Measurements from ENCODE around the gene KCNQ1. TPM values are rescaled to one million over a fixed set of nuclear protein-coding genes. Genes with fewer than 3 reads are reported as not detected.

KCNQ1 gene
- total and polyA plus RNA-seq, 2 experiments from 2014 or later = 0.45 to 0.87 TPM

DNA sequence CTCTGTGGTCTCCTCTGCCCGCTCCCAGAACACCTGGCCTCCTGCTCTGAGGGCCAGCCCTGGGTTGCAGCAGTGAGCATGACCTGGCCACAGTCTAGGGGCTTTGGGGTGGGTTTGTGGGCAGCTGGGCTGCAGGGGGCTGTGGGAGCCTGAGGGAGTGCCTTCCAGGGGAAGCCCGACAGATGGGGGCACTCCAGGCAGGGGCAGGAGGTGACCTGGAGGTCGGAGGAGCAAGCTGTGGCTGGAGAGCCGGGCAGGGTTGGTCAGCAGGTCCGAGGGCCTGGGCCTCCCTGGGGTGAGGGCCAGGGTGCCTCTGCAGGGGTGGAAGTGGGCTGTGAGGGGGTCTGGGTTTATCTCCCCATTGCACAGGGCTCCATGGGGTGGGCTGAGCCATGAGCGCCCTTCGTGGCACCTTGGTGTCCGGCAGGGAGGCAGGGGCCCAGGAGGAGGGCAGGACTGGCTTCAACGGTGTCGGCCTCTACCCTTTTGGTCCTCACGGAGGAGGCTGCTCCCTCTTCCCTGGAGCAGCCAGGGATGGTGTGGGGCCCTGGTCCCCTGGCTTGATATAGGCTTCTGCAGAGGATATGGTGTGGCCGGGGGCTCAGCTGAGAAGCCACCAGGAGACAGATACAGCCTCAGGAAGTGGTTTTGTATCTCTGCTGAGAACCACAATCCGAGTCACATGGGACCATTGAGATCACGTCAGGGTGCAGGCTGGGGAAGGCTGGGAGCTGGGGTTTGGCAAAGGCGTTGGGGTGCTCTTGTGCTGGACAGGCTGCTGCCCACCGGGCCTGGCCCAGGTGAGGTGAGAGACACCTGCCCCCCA is 22.3 kb downstream of the KCNQ1 start:
- TF ChIP-seq, protein P1, sequence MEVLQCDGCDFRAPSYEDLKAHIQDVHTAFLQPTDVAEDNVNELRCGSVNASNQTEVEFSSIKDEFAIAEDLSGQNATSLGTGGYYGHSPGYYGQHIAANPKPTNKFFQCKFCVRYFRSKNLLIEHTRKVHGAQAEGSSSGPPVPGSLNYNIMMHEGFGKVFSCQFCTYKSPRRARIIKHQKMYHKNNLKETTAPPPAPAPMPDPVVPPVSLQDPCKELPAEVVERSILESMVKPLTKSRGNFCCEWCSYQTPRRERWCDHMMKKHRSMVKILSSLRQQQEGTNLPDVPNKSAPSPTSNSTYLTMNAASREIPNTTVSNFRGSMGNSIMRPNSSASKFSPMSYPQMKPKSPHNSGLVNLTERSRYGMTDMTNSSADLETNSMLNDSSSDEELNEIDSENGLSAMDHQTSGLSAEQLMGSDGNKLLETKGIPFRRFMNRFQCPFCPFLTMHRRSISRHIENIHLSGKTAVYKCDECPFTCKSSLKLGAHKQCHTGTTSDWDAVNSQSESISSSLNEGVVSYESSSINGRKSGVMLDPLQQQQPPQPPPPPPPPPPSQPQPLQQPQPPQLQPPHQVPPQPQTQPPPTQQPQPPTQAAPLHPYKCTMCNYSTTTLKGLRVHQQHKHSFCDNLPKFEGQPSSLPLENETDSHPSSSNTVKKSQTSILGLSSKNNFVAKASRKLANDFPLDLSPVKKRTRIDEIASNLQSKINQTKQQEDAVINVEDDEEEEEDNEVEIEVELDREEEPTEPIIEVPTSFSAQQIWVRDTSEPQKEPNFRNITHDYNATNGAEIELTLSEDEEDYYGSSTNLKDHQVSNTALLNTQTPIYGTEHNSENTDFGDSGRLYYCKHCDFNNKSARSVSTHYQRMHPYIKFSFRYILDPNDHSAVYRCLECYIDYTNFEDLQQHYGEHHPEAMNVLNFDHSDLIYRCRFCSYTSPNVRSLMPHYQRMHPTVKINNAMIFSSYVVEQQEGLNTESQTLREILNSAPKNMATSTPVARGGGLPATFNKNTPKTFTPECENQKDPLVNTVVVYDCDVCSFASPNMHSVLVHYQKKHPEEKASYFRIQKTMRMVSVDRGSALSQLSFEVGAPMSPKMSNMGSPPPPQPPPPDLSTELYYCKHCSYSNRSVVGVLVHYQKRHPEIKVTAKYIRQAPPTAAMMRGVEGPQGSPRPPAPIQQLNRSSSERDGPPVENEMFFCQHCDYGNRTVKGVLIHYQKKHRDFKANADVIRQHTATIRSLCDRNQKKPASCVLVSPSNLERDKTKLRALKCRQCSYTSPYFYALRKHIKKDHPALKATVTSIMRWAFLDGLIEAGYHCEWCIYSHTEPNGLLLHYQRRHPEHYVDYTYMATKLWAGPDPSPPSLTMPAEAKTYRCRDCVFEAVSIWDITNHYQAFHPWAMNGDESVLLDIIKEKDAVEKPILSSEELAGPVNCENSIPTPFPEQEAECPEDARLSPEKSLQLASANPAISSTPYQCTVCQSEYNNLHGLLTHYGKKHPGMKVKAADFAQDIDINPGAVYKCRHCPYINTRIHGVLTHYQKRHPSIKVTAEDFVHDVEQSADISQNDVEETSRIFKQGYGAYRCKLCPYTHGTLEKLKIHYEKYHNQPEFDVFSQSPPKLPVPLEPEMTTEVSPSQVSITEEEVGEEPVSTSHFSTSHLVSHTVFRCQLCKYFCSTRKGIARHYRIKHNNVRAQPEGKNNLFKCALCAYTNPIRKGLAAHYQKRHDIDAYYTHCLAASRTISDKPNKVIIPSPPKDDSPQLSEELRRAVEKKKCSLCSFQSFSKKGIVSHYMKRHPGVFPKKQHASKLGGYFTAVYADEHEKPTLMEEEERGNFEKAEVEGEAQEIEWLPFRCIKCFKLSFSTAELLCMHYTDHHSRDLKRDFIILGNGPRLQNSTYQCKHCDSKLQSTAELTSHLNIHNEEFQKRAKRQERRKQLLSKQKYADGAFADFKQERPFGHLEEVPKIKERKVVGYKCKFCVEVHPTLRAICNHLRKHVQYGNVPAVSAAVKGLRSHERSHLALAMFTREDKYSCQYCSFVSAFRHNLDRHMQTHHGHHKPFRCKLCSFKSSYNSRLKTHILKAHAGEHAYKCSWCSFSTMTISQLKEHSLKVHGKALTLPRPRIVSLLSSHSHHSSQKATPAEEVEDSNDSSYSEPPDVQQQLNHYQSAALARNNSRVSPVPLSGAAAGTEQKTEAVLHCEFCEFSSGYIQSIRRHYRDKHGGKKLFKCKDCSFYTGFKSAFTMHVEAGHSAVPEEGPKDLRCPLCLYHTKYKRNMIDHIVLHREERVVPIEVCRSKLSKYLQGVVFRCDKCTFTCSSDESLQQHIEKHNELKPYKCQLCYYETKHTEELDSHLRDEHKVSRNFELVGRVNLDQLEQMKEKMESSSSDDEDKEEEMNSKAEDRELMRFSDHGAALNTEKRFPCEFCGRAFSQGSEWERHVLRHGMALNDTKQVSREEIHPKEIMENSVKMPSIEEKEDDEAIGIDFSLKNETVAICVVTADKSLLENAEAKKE (CRISPR knock-in tag; IDR thresholded peaks at IDR 0.05) = no peak
- no peak for TF ChIP-seq JUNB (IDR thresholded peaks at IDR 0.05; ENCODE audit: unreplicated experiment)
- TF ChIP-seq ZNF331 (CRISPR knock-in tag; IDR thresholded peaks at IDR 0.05; ENCODE audit: low read depth) = no peak
- no peak for TF ChIP-seq CREB1 (CRISPR knock-in tag; IDR thresholded peaks at IDR 0.05; ENCODE audit: low read depth)
- TF ChIP-seq POLR2AphosphoS5 (IDR thresholded peaks at IDR 0.05; ENCODE audit: low read depth) = no peak
- TF ChIP-seq, protein P2, sequence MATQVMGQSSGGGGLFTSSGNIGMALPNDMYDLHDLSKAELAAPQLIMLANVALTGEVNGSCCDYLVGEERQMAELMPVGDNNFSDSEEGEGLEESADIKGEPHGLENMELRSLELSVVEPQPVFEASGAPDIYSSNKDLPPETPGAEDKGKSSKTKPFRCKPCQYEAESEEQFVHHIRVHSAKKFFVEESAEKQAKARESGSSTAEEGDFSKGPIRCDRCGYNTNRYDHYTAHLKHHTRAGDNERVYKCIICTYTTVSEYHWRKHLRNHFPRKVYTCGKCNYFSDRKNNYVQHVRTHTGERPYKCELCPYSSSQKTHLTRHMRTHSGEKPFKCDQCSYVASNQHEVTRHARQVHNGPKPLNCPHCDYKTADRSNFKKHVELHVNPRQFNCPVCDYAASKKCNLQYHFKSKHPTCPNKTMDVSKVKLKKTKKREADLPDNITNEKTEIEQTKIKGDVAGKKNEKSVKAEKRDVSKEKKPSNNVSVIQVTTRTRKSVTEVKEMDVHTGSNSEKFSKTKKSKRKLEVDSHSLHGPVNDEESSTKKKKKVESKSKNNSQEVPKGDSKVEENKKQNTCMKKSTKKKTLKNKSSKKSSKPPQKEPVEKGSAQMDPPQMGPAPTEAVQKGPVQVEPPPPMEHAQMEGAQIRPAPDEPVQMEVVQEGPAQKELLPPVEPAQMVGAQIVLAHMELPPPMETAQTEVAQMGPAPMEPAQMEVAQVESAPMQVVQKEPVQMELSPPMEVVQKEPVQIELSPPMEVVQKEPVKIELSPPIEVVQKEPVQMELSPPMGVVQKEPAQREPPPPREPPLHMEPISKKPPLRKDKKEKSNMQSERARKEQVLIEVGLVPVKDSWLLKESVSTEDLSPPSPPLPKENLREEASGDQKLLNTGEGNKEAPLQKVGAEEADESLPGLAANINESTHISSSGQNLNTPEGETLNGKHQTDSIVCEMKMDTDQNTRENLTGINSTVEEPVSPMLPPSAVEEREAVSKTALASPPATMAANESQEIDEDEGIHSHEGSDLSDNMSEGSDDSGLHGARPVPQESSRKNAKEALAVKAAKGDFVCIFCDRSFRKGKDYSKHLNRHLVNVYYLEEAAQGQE (IDR thresholded peaks at IDR 0.05; ENCODE audit: unreplicated experiment) = no peak
- TF ChIP-seq EZH2phosphoT487 (IDR thresholded peaks at IDR 0.05; ENCODE audit: unreplicated experiment) = no peak
- no peak for TF ChIP-seq NANOG (IDR thresholded peaks at IDR 0.05; ENCODE audit: borderline replicate concordance)
- peaks cover 35% of the 10 kb centered on the region for H3K27me3 Mint-ChIP-seq (ENCODE audit: insufficient read depth, low read depth, poor library complexity)
- Histone ChIP-seq H3K4me2 (no peak overlapping the region), H3K4me3 (no peak overlapping the region), H3K36me3 (ENCODE audit: insufficient read depth) (no peaks in the 10 kb centered on the region), H3K4me1 (ENCODE audit: insufficient read depth) (no peaks in the 10 kb centered on the region), H2AFZ (no peak overlapping the region), H3K27ac (ENCODE audit: low read depth) (no peak overlapping the region), H3F3A (replicated peaks; ENCODE audit: low read depth) (no peaks in the 10 kb centered on the region), H4K20me1 (replicated peaks; ENCODE audit: insufficient read depth) (no peaks in the 10 kb centered on the region), H3K79me2 (replicated peaks; ENCODE audit: insufficient read depth) (no peaks in the 10 kb centered on the region), H3K27me3 (ENCODE audit: insufficient read depth) (peaks cover 18% of the 10 kb centered on the region), H3K9me2 (ENCODE audit: insufficient read depth) (no peaks in the 10 kb centered on the region)
- H3K27ac Mint-ChIP-seq = no peak overlapping the region
- ATAC-seq (no peak), DNase-seq (ENCODE audit: low spot score) (no peak)
- H3K9me3 Mint-ChIP-seq = peaks cover 2% of the 10 kb centered on the region; the same call in 1 of the 3 replicates
- H3K4me3 Mint-ChIP-seq = no peak overlapping the region
- no peaks in the 10 kb centered on the region for H3K4me1 Mint-ChIP-seq
- H3K36me3 Mint-ChIP-seq (ENCODE audit: low read depth) = no peaks in the 10 kb centered on the region

Data from GM23338 (cell line).